Fibroblast of villous mesenchyme (primary cell): ENCODE data around the gene PTGER1. TPM values are rescaled to one million over a fixed set of nuclear protein-coding genes. Genes with fewer than 3 reads are reported as not detected.
"Not testable (repeated sequence)": the region's sequence is repeated elsewhere in the genome, so short reads cannot be mapped to it uniquely, and the experiment has no call there.

Experiments used
- DNase-seq: peaks from one replicate; pipeline ENCODE4 v3.0.0-alpha.2; 2010; ENCODE audit warnings: low read depth
- H3K4me3 ChIP-seq: 2 replicates; pipeline ENCODE4 v1.5.1; 2011; ENCODE audit warnings: low read depth, mild to moderate bottlenecking, low read length
- total RNA-seq: library from RNA; depleted of rRNA; stranded (reverse); fragments of >200 nt; gene quantifications from 2 replicates; pipeline ENCODE4 v1.2.3, GENCODE V29; 2012
- TF ChIP-seq, protein P1 (sequence below): IDR thresholded peaks from 2 replicates; pipeline ENCODE4 v1.5.1; 2012; ENCODE audit warnings: low read depth, mild to moderate bottlenecking, low read length; ENCODE audit not compliant: insufficient read depth

Gene PTGER1
- total RNA-seq, 1 donor: 2.6 TPM

DNA sequence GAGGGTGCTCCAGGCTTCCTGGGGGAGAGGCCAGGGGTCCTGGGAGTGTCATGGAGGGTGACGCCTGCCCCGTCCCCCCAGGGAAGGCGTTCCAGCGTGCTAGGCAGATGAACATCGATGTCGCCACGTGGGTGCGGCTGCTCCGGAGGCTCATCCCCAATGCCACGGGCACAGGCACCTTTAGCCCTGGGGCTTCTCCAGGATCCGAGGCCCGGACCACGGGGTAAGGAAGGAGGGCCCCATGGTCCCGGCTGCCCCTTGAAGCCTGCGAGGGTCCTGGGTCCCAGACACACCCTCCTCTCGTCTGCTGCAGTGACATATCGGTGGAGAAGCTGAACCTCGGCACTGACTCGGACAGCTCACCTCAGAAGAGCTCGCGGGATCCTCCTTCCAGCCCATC is 11.4 kb downstream of the PTGER1 start:
- no peak overlapping the region for H3K4me3 ChIP-seq
- TF ChIP-seq, protein P1, sequence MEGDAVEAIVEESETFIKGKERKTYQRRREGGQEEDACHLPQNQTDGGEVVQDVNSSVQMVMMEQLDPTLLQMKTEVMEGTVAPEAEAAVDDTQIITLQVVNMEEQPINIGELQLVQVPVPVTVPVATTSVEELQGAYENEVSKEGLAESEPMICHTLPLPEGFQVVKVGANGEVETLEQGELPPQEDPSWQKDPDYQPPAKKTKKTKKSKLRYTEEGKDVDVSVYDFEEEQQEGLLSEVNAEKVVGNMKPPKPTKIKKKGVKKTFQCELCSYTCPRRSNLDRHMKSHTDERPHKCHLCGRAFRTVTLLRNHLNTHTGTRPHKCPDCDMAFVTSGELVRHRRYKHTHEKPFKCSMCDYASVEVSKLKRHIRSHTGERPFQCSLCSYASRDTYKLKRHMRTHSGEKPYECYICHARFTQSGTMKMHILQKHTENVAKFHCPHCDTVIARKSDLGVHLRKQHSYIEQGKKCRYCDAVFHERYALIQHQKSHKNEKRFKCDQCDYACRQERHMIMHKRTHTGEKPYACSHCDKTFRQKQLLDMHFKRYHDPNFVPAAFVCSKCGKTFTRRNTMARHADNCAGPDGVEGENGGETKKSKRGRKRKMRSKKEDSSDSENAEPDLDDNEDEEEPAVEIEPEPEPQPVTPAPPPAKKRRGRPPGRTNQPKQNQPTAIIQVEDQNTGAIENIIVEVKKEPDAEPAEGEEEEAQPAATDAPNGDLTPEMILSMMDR: no peak
- DNase-seq: no peak

GRCh38 chr19:14462401-14462800 is 12.8 kb downstream of the PTGER1 start:
- not testable (repeated sequence) for DNase-seq, H3K4me3 ChIP-seq

DNA sequence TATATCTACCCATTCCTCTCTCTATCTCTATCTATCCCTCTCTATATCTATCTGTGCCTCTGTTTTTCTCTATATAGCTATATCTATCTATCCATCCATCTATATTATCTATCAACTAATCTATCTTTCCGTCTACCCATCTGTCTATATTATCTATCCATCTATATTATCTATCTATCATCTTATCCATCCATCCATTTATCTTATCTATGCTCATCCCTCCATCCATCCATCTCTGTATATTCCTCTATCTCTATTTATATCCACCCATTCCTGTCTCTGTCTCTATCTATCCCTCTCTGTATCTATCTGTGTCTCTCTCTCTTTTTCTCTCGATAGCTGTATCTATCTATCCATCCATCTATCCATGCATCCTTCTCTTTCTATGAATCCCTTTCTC is 14.2 kb downstream of the PTGER1 start:
- DNase-seq: no peak
- TF ChIP-seq, protein P1: no peak
- no peak overlapping the region for H3K4me3 ChIP-seq

DNA sequence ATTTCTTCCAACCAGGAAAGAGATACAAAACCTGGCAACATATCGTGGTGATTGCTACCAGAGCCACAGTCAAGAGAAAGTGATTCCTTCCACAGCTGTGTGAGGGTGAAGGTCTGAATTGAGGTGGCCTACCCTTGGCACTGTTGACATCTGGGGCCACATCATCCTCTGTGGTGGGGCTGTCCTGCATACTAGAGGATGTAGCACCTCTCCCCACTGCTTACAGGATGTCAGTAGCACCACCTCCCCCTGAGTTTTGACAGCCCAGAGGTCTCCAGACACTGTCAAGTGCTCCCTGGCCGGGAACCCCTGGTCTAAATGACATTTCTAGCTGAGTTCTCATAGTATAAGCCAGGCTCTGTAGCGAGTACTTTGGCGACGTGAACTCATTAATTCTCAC is 15.5 kb downstream of the PTGER1 start:
- TF ChIP-seq, protein P1: no peak
- no peak overlapping the region for H3K4me3 ChIP-seq
- DNase-seq: no peak

DNA sequence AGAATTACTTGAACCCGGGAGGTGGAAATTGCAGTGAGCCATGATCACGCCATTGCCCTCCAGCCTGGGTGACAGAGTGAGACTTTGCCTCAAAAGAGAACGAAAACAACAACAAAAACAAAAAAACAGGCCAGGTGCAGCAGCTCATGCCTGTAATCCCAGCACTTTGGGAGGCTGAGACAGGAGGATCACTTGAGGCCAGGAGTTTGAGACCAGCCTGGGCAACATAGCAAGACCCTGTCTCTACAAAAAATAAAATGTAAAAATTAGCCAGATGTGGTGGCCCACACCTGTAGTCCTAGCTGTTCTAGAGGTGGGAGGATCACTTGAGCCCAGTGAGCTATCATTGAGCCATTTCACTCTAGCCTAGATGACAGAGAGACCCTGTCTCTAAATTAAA is 22.9 kb downstream of the PTGER1 start:
- not testable (repeated sequence) for DNase-seq

GRCh38 chr19:14450876-14451275 is 24.3 kb downstream of the PTGER1 start:
- TF ChIP-seq, protein P1: no peak
- no peak overlapping the region for H3K4me3 ChIP-seq
- DNase-seq: no peak

More for the DNA sequence above, 22.9 kb downstream of the PTGER1 start:
- not testable (repeated sequence) for H3K4me3 ChIP-seq

DNA sequence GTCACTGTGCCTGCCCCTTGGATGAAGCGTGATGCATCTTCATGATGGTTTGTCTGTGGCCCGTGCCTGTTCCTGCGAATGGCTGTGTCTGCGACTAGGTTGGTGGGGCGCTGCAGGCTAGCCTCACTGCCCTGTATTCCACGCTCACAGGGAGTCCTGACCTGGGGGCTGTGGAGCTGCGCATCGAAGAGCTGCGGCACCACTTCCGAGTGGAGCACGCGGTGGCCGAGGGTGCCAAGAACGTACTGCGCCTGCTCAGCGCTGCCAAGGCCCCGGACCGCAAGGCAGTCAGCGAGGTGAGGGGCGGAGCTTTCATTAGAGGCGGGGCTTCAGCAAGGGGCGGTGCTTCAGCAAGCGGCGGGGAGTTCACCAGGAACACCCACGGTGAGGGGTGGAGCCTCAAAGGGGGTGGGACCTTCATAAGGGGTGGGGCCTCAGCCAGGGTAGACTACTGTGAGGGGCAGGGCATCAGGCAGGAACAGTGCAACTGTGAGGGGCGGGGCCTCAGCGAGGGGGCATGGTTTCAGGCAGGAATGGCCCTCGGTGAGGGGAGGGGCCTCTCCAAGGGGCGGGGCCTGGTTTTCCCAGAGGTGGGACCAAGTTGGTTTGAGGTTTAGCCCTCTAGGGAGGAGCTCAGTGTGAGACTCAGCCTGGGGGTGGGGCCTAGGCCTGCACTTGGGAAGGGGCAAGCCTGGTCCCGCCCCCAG is 24.8 kb downstream of the PTGER1 start:
- H3K4me3 ChIP-seq: no peak overlapping the region
- TF ChIP-seq, protein P1: no peak
- DNase-seq: peak; percentile 30

GRCh38 chr19:14449321-14449720 is 25.8 kb downstream of the PTGER1 start:
- no peak for DNase-seq
- TF ChIP-seq, protein P1: no peak
- H3K4me3 ChIP-seq: no peak overlapping the region
